GM23248 (cell line): Measurements from ENCODE around the gene HSPG2.

Experiments used
- EZH2 ChIP-seq: fragments of 200-600 bp; sonication (generic); IDR thresholded peaks from 2 replicates; pipeline ENCODE4 v1.6.1; 2018; ENCODE audit warnings: antibody characterized with exemption, mild to moderate bottlenecking; ENCODE audit not compliant: insufficient read depth, poor library complexity, severe bottlenecking
- EZH2phosphoT487 ChIP-seq: fragments of 200-600 bp; sonication (generic); IDR thresholded peaks from 2 replicates; pipeline ENCODE4 v1.6.1; 2018; ENCODE audit warnings: antibody characterized with exemption, moderate library complexity, mild to moderate bottlenecking, low read depth; ENCODE audit not compliant: insufficient read depth

GRCh38 chr1:21872445-21873079 lies 64.5 kb downstream of the HSPG2 start:
- TF ChIP-seq EZH2phosphoT487: no peak
- no peak for TF ChIP-seq EZH2
